ENCODE measurements around the gene ZNF415.
"Not testable (repeated sequence)": the region's sequence is repeated elsewhere in the genome, so short reads cannot be mapped to it uniquely, and the experiment has no call there.

Gene ZNF415

GRCh38 chr19:53156850-53157249 lies 24.1 kb upstream of the ZNF415 start:
- FAIRE-seq (no peak), DNase-seq (ENCODE audit: insufficient read length, low spot score) (no peak)
- peak; percentile 39; the same call in 1 of the 2 replicates for TF ChIP-seq SPI1 (IDR thresholded peaks at IDR 0.05; ENCODE audit: low read depth, low read length)
- no peak for TF ChIP-seq POLR2A (IDR thresholded peaks at IDR 0.05; ENCODE audit: low read depth, low read length)

GRCh38 chr19:53147645-53148044 lies 14.9 kb upstream of the ZNF415 start:
- TF ChIP-seq POLR2A (IDR thresholded peaks at IDR 0.05; ENCODE audit: low read depth, low read length) = no peak
- TF ChIP-seq TAF1 (IDR thresholded peaks at IDR 0.05; ENCODE audit: low read depth, low read length) = no peak
- TF ChIP-seq PAX5 (IDR thresholded peaks at IDR 0.05; ENCODE audit: insufficient read depth, low read length, severe bottlenecking) = no peak
- TF ChIP-seq SPI1 (IDR thresholded peaks at IDR 0.05; ENCODE audit: low read depth, low read length) = no peak
- no peak for TF ChIP-seq POLR2AphosphoS5 (IDR thresholded peaks at IDR 0.05; ENCODE audit: low read depth, low read length)
- no peak for TF ChIP-seq POU2F2 (IDR thresholded peaks at IDR 0.05; ENCODE audit: low read depth, low read length)
- FAIRE-seq = no peak
- no peak for DNase-seq (ENCODE audit: insufficient read length, low spot score)

- no peak for FAIRE-seq
- TF ChIP-seq SPI1 (IDR thresholded peaks at IDR 0.05; ENCODE audit: low read depth, low read length) (no peak), POLR2AphosphoS5 (IDR thresholded peaks at IDR 0.05; ENCODE audit: low read depth, low read length) (no peak), POU2F2 (IDR thresholded peaks at IDR 0.05; ENCODE audit: low read depth, low read length) (no peak), POLR2A (IDR thresholded peaks at IDR 0.05; ENCODE audit: low read depth, low read length) (no peak), TAF1 (IDR thresholded peaks at IDR 0.05; ENCODE audit: low read depth, low read length) (no peak), PAX5 (IDR thresholded peaks at IDR 0.05; ENCODE audit: insufficient read depth, low read length, severe bottlenecking) (no peak)
- no peak for DNase-seq (ENCODE audit: insufficient read length, low spot score)
Observed at GRCh38 chr19:53140351-53140750, 7.6 kb upstream of the ZNF415 start.

- FAIRE-seq (no peak), DNase-seq (ENCODE audit: insufficient read length, low spot score) (no peak)
- TF ChIP-seq TAF1 (IDR thresholded peaks at IDR 0.05; ENCODE audit: low read depth, low read length) (no peak), POU2F2 (IDR thresholded peaks at IDR 0.05; ENCODE audit: low read depth, low read length) (no peak), POLR2A (IDR thresholded peaks at IDR 0.05; ENCODE audit: low read depth, low read length) (no peak), POLR2AphosphoS5 (IDR thresholded peaks at IDR 0.05; ENCODE audit: low read depth, low read length) (no peak), SPI1 (IDR thresholded peaks at IDR 0.05; ENCODE audit: low read depth, low read length) (no peak)
Observed at GRCh38 chr19:53136432-53136831, 3.7 kb upstream of the ZNF415 start.

GRCh38 chr19:53131727-53132126 lies 983 bp downstream of the ZNF415 start:
- no peak for DNase-seq (ENCODE audit: insufficient read length, low spot score)
- TF ChIP-seq POU2F2 (IDR thresholded peaks at IDR 0.05; ENCODE audit: low read depth, low read length) = no peak
- TF ChIP-seq SPI1 (IDR thresholded peaks at IDR 0.05; ENCODE audit: low read depth, low read length) = no peak
- TF ChIP-seq POLR2AphosphoS5 (IDR thresholded peaks at IDR 0.05; ENCODE audit: low read depth, low read length) = no peak
- TF ChIP-seq PAX5 (IDR thresholded peaks at IDR 0.05; ENCODE audit: insufficient read depth, low read length, severe bottlenecking) = no peak
- FAIRE-seq = no peak

- TF ChIP-seq PAX5 (IDR thresholded peaks at IDR 0.05; ENCODE audit: insufficient read depth, low read length, severe bottlenecking) = no peak
- TF ChIP-seq POU2F2 (IDR thresholded peaks at IDR 0.05; ENCODE audit: low read depth, low read length) = no peak
- no peak for TF ChIP-seq SPI1 (IDR thresholded peaks at IDR 0.05; ENCODE audit: low read depth, low read length)
- no peak for TF ChIP-seq POLR2AphosphoS5 (IDR thresholded peaks at IDR 0.05; ENCODE audit: low read depth, low read length)
- TF ChIP-seq TAF1 (IDR thresholded peaks at IDR 0.05; ENCODE audit: low read depth, low read length) = no peak
- no peak for TF ChIP-seq POLR2A (IDR thresholded peaks at IDR 0.05; ENCODE audit: low read depth, low read length)
- FAIRE-seq = no peak
- no peak for DNase-seq (ENCODE audit: insufficient read length, low spot score)
Observed at GRCh38 chr19:53131085-53131590, 1.6 kb downstream of the ZNF415 start.

GRCh38 chr19:53130506-53130905 lies 2.2 kb downstream of the ZNF415 start:
- no peak for DNase-seq (ENCODE audit: insufficient read length, low spot score)
- FAIRE-seq = no peak
- TF ChIP-seq POU2F2 (IDR thresholded peaks at IDR 0.05; ENCODE audit: low read depth, low read length) = no peak
- TF ChIP-seq TAF1 (IDR thresholded peaks at IDR 0.05; ENCODE audit: low read depth, low read length) = no peak
- no peak for TF ChIP-seq PAX5 (IDR thresholded peaks at IDR 0.05; ENCODE audit: insufficient read depth, low read length, severe bottlenecking)
- no peak for TF ChIP-seq POLR2AphosphoS5 (IDR thresholded peaks at IDR 0.05; ENCODE audit: low read depth, low read length)
- no peak for TF ChIP-seq POLR2A (IDR thresholded peaks at IDR 0.05; ENCODE audit: low read depth, low read length)
- TF ChIP-seq SPI1 (IDR thresholded peaks at IDR 0.05; ENCODE audit: low read depth, low read length) = no peak

- not testable (repeated sequence) for DNase-seq (ENCODE audit: insufficient read length, low spot score); FAIRE-seq
Observed at GRCh38 chr19:53126733-53127526, 5.8 kb downstream of the ZNF415 start.

GRCh38 chr19:53123400-53123799 lies 9.3 kb downstream of the ZNF415 start:
- no peak for TF ChIP-seq TAF1 (IDR thresholded peaks at IDR 0.05; ENCODE audit: low read depth, low read length)
- TF ChIP-seq POU2F2 (IDR thresholded peaks at IDR 0.05; ENCODE audit: low read depth, low read length) = no peak
- TF ChIP-seq SPI1 (IDR thresholded peaks at IDR 0.05; ENCODE audit: low read depth, low read length) = no peak
- no peak for TF ChIP-seq POLR2AphosphoS5 (IDR thresholded peaks at IDR 0.05; ENCODE audit: low read depth, low read length)
- DNase-seq (ENCODE audit: insufficient read length, low spot score) (no peak), FAIRE-seq (no peak)

GRCh38 chr19:53112286-53112685 lies 20.4 kb downstream of the ZNF415 start:
- DNase-seq (ENCODE audit: insufficient read length, low spot score) (no peak), FAIRE-seq (no peak)
- TF ChIP-seq POU2F2 (IDR thresholded peaks at IDR 0.05; ENCODE audit: low read depth, low read length) (no peak), PAX5 (IDR thresholded peaks at IDR 0.05; ENCODE audit: insufficient read depth, low read length, severe bottlenecking) (no peak), POLR2A (IDR thresholded peaks at IDR 0.05; ENCODE audit: low read depth, low read length) (no peak), TAF1 (IDR thresholded peaks at IDR 0.05; ENCODE audit: low read depth, low read length) (no peak), POLR2AphosphoS5 (IDR thresholded peaks at IDR 0.05; ENCODE audit: low read depth, low read length) (no peak), SPI1 (IDR thresholded peaks at IDR 0.05; ENCODE audit: low read depth, low read length) (no peak)

Measured in GM12891 (cell line).